HepG2 (cell line): Measurements from ENCODE around the gene PLAGL2. TPM values are rescaled to one million over a fixed set of nuclear protein-coding genes. Genes with fewer than 3 reads are reported as not detected.

Experiments used
- ATAC-seq: fragments of 200-7000 bp; cut with Tn5 transposase; 3 replicates; pipeline ENCODE4 v1.9.1; 2020; ENCODE audit warnings: mild to moderate bottlenecking, moderate library complexity
- BruUV-seq: library from RNA; stranded (reverse); fragments of 400-500 nt; replicated peaks from 2 replicates; lab custom pipeline; 2021; lab: Mats Ljungman, UMichigan
- CTCF ChIA-PET: fragments of 300-600 bp; formaldehyde crosslinking; extraction: SDS; loops from one replicate; lab custom pipeline; 2021; ENCODE audit warnings: low total read pairs, inconsistent platforms, low intra/inter-chr PET ratio; lab: Yijun Ruan, JAX
- POLR2A ChIA-PET: fragments of 350-600 bp; sonication (Branson Sonifier 250); formaldehyde crosslinking; loops from one replicate; lab custom pipeline; 2020; ENCODE audit warnings: antibody characterized with exemption, inconsistent platforms; lab: Yijun Ruan, JAX
- DNase-seq: peaks from one replicate; pipeline ENCODE4 v3.0.0-alpha.2; 2015; ENCODE audit warnings: low spot score
- FAIRE-seq: peaks from 3 replicates; lab custom pipeline; 2011; peaks lifted over from hg19 to GRCh38; lab: Jason Lieb, UNC
- H2AFZ ChIP-seq: one replicate; pipeline ENCODE4 v1.6.1; 2011; ENCODE audit warnings: low read length, inconsistent platforms
- H3K27ac ChIP-seq: fragments of 300-600 bp; 3 replicates; pipeline ENCODE4 v1.8.0; 2011; ENCODE audit warnings: mixed run types, mild to moderate bottlenecking, mixed read lengths, low read length, inconsistent platforms; ENCODE audit not compliant: insufficient read depth; ENCODE audit errors: extremely low read length
- H3K27me3 ChIP-seq, 2 experiments: fragments of 200-600 bp in 1 of 2; 2 replicates in 1 of 2; 3 replicates in 1 of 2; pipeline versions ENCODE4 v1.6.0 to v1.8.0; 2011; ENCODE audit warnings: low read length in 2 of 2, mild to moderate bottlenecking in 2 of 2, moderate library complexity in 2 of 2, inconsistent platforms in 1 of 2; ENCODE audit not compliant: insufficient read depth in 2 of 2, control insufficient read depth in 1 of 2
- H3K36me3 ChIP-seq, 2 experiments: fragments of 200-600 bp in 1 of 2; replicated peaks in 1 of 2; 2 replicates in 1 of 2; 3 replicates in 1 of 2; pipeline versions ENCODE4 v1.5.1 to v1.8.0; 2011; ENCODE audit warnings: low read length in 2 of 2, inconsistent platforms in 1 of 2; ENCODE audit not compliant: insufficient read depth in 2 of 2, control insufficient read depth in 1 of 2
- H3K4me1 ChIP-seq: 2 replicates; pipeline ENCODE4 v1.5.1; 2012; ENCODE audit warnings: low read length, inconsistent platforms; ENCODE audit not compliant: insufficient read depth
- H3K4me2 ChIP-seq: 2 replicates; pipeline ENCODE4 v1.6.0; 2011; ENCODE audit warnings: low read depth, low read length, inconsistent platforms
- H3K4me3 ChIP-seq, 3 experiments: fragments of 200-600 bp in 1 of 3; sonication (generic), shearing (Covaris generic) in 1 of 3; replicated peaks in 1 of 3; 2 replicates each; pipeline ENCODE4 v1.5.1; 2011 to 2016; ENCODE audit warnings: low read length in 3 of 3, inconsistent platforms in 2 of 3, low read depth in 2 of 3, mild to moderate bottlenecking in 2 of 3, control low read depth in 1 of 3, mixed read lengths in 1 of 3; ENCODE audit not compliant: insufficient read depth in 1 of 3
- H3K79me2 ChIP-seq: one replicate; pipeline ENCODE4 v1.6.1; 2011; ENCODE audit warnings: low read length, inconsistent platforms; ENCODE audit not compliant: insufficient read depth
- H3K9ac ChIP-seq: 2 replicates; pipeline ENCODE4 v1.6.0; 2011; ENCODE audit warnings: mild to moderate bottlenecking, low read depth, low read length, inconsistent platforms; ENCODE audit not compliant: insufficient read depth
- H3K9me3 ChIP-seq: 2 replicates; pipeline ENCODE4 v1.5.1; 2012; ENCODE audit warnings: mild to moderate bottlenecking, low read length
- H4K20me1 ChIP-seq: 2 replicates; pipeline ENCODE4 v1.6.0; 2011; ENCODE audit warnings: inconsistent platforms, mild to moderate bottlenecking, low read length, moderate library complexity; ENCODE audit not compliant: insufficient read depth
- HCFC1 ChIP-seq: fragments of 150-350 bp; IDR thresholded peaks from 2 replicates; pipeline ENCODE4 v1.6.1; 2014; ENCODE audit warnings: low read depth, low read length
- KIAA2018 ChIP-seq: sonication (generic); formaldehyde crosslinking; IDR thresholded peaks from 2 replicates; pipeline ENCODE4 v1.5.0; 2020; ENCODE audit warnings: mild to moderate bottlenecking, missing genetic modification reagents, borderline replicate concordance
- SMYD3 ChIP-seq: sonication (generic); formaldehyde crosslinking; IDR thresholded peaks from 2 replicates; pipeline ENCODE4 v1.8.1; 2023; ENCODE audit warnings: mild to moderate bottlenecking, missing genetic modification reagents
- SRSF9 ChIP-seq: fragments of 200-400 bp; formaldehyde crosslinking; IDR thresholded peaks from 2 replicates; pipeline ENCODE4 v1.6.1; 2018; ENCODE audit warnings: borderline replicate concordance, mild to moderate bottlenecking, low read depth, low read length; ENCODE audit not compliant: insufficient read depth, poor library complexity, severe bottlenecking
- ZFY ChIP-seq: sonication (generic); formaldehyde crosslinking; IDR thresholded peaks from 2 replicates; pipeline ENCODE4 v1.4.0; 2020; ENCODE audit warnings: missing genetic modification reagents
- ZMYM3 ChIP-seq: sonication (generic); formaldehyde crosslinking; IDR thresholded peaks from 2 replicates; pipeline ENCODE4 v1.5.1; 2020; ENCODE audit warnings: mild to moderate bottlenecking, missing genetic modification reagents
- ZNF292 ChIP-seq: sonication (generic); formaldehyde crosslinking; IDR thresholded peaks from 2 replicates; pipeline ENCODE4 v1.8.1; 2022; ENCODE audit warnings: mild to moderate bottlenecking, low read depth, missing genetic modification reagents, borderline replicate concordance
- WGBS: methylation state at CpG from one replicate; pipeline ENCODE4 v1.1.6; 2017; ENCODE audit warnings: low lambda C conversion rate; 5-methylcytosine and 5-hydroxymethylcytosine counted together
- in situ Hi-C: cut with HindIII; loops from 2 replicates; pipeline ENCODE4 v1.10.0; 2017; ENCODE audit warnings: low pct_unique_long_range_greater_than_20kb; ENCODE audit not compliant: extremely low pct_ligation_motif_present
- intact Hi-C: fragments of 100-400 bp; cut with micrococcal nuclease; formaldehyde crosslinking; loops from one replicate; pipeline ENCODE4 v1.10.0; 2022; ENCODE audit not compliant: unreplicated experiment
- polyA plus RNA-seq, 8 experiments: library from polyadenylated mRNA; depleted of rRNA in 3 of 8; stranded (reverse) in 7 of 8; unstranded in 1 of 8; fragments of >200 nt; fragmentation: Illumina TruSeq in 4 of 8; extraction: Trizol in 4 of 8; gene quantifications; 2 replicates each; pipeline versions ENCODE4 v1.2.1 to v1.2.3, GENCODE V29; 2011 to 2016; ENCODE audit warnings: low read depth in 4 of 8, missing spikeins in 1 of 8, mixed read lengths in 1 of 8; ENCODE audit not compliant: insufficient read depth in 1 of 8
- total RNA-seq, 5 experiments: library from RNA; depleted of rRNA; stranded (reverse); fragments of >200 nt; fragmentation: Illumina TruSeq; extraction: Trizol; gene quantifications; 2 replicates each; pipeline ENCODE4 v1.2.3, GENCODE V29; 2016; ENCODE audit warnings: low read depth in 1 of 5

The PLAGL2 gene
- total and polyA plus RNA-seq, 2 of the 13 experiments (the other 11 are each of a cell fraction or from before 2014, with no cell fraction given), result 15.2 to 15.3 TPM

DNA sequence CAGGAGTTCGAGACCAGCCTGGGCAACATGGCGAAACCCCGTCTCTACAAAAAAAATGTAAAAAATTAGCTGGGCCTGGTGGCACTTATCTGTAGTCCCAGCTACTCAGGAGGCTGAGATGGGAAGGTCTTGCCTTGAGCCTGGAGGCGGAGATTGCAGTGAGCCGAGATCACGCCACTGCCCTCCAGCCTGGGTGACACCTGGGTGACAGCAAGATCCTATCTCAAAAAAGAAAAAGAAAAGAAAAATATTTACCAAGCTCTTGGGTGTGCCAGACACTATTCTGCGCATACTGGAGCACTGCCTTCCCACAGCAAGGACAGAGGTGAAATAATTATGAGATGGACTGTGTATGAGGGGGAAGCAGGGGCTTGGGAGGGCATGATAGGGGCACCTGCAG lies 19.8 kb upstream of the PLAGL2 start (continued):
- no peak for TF ChIP-seq KIAA2018
- TF ChIP-seq ZMYM3, result no peak
- TF ChIP-seq HCFC1, result no peak
- no peak for TF ChIP-seq SMYD3 (CRISPR knock-in tag)
- TF ChIP-seq, all 625 proteins: peak for 0

- 100% methylated on average over 1 of the region's 1 CpG for WGBS
- no TSS peak for BruUV-seq
Measured at GRCh38 chr20:32226391-32226790, 18.8 kb upstream of the PLAGL2 start.

More at GRCh38 chr20:32226391-32226790, 18.8 kb upstream of the PLAGL2 start:
- H3K27me3 ChIP-seq, result no peaks in the 10 kb centered on the region
- intact Hi-C loops, result no loop called here
- H3K4me2 ChIP-seq, result no peak overlapping the region
- H3K36me3 ChIP-seq, result peaks cover 48 to 71% of the 10 kb centered on the region in 2 experiments
- ATAC-seq, result no peak
- ChIA-PET CTCF (no interaction called here), POLR2A (no interaction called here)
- H2AFZ ChIP-seq, result no peak overlapping the region
- no peak overlapping the region for H3K4me3 ChIP-seq
- no peak overlapping the region for H3K27ac ChIP-seq
- DNase-seq, result no peak
- in situ Hi-C loops, result no loop called here
- no peak for FAIRE-seq
- no peaks in the 10 kb centered on the region for H3K9me3 ChIP-seq
- peaks cover 9% of the 10 kb centered on the region; the same call in 1 of the 2 replicates for H3K4me1 ChIP-seq
- H3K79me2 ChIP-seq, result no peaks in the 10 kb centered on the region
- H4K20me1 ChIP-seq, result no peaks in the 10 kb centered on the region
- TF ChIP-seq ZNF292 (CRISPR knock-in tag) (no peak), ZFY (CRISPR knock-in tag) (no peak), SRSF9 (no peak)
- H3K9ac ChIP-seq, result no peak overlapping the region
